Activated CD4-positive, alpha-beta T cell treated with anti-CD3 and anti-CD28 coated beads, Interleukin-2, Interleukin-6, amounts not matched to agents 100 ng/mL and 50 ng/mL, durations not matched to agents 16 hours and 8 hours (primary cell): Measurements from ENCODE around the gene F2.

Experiments used
- DNase-seq: peaks from one replicate; pipeline ENCODE4 v3.0.0-alpha.2; 2020

The F2 gene

GRCh38 chr11:46743693-46744339, 24.8 kb downstream of the F2 start:
- no peak for DNase-seq

GRCh38 chr11:46745328-46745727, 26.3 kb downstream of the F2 start:
- DNase-seq = no peak

DNA sequence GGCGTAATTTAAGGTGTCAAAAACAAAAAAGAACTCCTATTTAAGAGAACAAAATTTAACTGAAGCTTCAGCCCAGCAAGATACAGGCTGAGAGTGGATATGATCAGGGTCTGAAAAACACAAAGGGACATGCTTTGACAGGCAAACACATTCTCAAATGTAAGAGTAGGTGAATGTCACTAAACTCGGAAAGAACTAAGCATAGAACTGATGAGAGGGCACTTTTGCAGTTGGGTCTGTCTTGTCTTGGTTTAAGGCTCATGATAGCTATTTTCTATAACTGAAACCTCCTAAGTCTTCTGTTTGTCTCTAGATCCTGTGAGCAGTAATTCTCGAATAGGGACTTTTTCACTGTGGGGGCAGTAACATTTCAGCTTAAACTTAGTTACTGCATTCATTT, 27.0 kb downstream of the F2 start:
- no peak for DNase-seq

DNA sequence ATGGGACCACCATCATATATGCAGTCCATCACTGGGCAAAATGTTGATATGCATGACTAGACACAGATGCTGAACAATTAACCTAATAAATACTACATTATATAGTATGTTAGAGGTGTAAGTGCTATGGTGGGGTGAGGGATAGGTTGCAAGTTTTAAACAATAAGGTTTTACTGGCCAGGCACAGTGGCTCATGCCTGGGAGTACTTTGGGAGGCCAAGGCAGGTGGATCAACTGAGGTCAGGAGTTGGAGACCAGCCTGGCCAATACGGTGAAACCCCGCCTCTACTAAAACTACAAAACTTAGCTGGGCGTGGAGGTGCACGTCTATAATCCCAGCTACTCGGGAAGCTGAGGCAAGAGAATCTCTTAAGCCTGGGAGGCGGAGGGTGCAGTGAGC, 28.1 kb downstream of the F2 start:
- no peak for DNase-seq

DNA sequence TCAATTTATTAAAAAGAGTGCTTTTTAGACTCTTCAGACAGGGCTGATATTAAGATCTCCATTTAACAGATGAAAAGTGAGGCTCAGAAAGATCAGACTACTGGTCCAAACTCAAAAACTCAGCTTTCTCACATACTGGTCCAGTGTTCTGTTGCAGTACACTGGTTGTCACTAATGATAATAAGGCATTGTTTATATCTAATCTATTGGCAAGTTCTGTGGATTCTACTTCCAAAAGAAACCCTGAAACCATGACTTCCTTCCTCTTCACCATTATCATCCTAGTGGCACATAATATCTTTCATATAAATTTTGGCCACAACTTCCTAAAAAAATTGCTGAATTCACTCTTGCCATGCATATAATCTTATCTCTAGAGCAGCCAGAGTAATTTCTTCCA, 36.9 kb downstream of the F2 start:
- no peak for DNase-seq

DNA sequence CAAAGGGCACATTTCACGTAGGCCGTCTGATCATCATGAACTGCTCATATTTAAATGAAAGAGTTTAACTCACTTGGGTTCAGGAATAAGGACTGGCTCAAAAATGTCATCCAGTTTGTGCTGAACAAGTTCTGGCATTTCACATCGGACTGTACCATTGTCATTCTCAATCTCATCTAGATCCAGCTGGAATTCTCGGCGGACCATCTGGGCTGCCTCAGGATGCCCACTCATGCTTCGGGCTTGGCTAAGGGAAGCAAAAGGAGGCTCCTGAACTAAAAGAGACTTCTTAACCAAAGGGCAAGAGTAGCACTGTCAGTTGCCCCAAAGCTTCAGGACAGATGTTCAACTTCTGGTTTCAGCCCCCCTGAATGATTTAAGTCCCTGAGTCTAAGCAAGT, 40.2 kb downstream of the F2 start:
- no peak for DNase-seq

DNA sequence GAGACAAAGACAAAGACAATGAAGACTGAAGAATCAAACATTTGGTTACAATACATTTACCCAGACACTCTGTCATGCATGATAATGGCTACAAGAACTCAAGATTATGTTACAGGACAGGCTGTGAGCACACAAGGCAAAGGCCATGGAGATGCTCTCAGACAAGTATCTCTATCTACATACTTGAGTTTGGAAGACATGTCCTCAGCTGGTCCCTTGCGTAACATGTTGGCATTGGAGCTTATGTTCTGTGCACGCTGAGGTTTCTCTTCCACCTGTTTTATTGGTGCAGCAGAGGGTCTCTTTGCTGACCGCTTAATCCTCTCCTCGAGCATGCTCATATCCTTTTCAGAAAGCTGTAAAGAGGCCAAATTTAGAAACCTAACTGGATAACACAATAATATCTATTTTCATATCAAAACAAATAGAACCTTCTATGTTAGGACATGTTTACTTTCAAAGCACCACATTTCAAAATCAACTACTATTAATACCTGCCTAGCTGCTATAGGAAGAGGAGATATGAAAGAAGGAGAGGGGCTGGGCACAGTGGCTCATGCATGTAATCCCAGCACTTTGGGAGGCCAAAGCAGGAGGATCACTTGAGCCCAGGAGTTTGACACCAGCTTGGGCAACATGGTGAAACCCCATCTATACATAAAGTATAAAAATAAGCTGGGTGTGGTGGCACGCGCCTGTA, 41.6 kb downstream of the F2 start:
- DNase-seq = no peak

GRCh38 chr11:46761807-46762206, 42.8 kb downstream of the F2 start:
- DNase-seq = no peak

DNA sequence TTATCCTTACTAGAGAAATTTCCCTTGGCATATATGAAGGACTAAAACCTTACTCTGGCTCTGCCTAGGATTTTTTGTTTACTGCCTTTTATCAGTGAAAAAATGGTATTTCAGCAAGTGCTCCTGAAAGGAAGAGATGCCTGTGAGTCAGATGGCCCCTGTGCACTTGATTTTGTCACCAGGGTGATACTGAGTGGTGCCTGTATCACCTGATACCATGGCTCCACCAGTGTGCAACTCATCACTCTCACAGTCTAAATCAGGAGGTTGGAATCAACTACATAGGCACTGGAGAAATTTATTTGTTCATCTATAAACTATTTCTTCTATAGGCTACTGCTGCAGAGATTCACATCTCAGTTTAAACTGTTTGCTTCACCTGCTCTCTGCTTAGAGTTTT, 43.2 kb downstream of the F2 start:
- no peak for DNase-seq

GRCh38 chr11:46766656-46767055, 47.6 kb downstream of the F2 start:
- DNase-seq = no peak

- DNase-seq = no peak
Measured at GRCh38 chr11:46769636-46770221, 50.7 kb downstream of the F2 start.

DNA sequence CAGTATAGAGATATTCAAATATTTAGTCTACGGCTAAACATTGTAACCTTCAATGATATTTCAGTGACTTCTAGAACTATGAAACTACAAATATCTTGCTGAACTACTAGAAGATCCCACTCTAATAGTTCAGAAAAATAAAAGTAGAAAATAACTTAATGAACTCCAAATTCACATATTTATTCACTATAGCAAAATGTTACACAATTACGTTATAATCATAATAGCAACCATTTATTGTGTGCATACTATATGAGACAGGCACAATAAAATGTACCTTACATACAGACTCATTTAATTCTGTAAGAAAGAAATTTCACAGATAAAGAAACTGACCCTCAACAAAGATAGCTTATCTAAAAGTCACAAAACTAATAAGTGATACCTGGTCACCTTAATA, 57.9 kb downstream of the F2 start:
- DNase-seq = no peak

DNA sequence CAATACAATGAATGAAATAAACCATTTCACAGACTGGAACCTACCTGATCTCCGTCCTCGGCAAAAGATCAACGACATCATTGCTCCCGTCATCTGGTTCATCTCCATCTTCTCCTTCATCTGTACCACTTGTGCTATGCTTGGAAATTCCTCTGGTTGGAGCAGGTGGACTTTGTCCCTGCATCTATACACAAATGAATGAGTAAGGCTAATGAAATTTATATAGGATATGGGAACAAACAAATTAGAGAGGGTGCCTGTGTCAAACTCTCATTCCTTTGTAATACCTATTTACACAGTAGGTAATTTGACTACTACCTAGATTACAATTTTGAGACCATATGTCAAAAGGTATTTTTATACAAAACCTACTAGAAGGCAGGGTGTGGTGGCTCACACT, 59.4 kb downstream of the F2 start:
- DNase-seq = no peak
